Measurements from ENCODE around the gene TMEM164. TPM values are rescaled to one million over a fixed set of nuclear protein-coding genes. Genes with fewer than 3 reads are reported as not detected.

TMEM164 gene
- total RNA-seq, 2 donors from 2014 or later: 30.3 to 36.6 TPM

DNA sequence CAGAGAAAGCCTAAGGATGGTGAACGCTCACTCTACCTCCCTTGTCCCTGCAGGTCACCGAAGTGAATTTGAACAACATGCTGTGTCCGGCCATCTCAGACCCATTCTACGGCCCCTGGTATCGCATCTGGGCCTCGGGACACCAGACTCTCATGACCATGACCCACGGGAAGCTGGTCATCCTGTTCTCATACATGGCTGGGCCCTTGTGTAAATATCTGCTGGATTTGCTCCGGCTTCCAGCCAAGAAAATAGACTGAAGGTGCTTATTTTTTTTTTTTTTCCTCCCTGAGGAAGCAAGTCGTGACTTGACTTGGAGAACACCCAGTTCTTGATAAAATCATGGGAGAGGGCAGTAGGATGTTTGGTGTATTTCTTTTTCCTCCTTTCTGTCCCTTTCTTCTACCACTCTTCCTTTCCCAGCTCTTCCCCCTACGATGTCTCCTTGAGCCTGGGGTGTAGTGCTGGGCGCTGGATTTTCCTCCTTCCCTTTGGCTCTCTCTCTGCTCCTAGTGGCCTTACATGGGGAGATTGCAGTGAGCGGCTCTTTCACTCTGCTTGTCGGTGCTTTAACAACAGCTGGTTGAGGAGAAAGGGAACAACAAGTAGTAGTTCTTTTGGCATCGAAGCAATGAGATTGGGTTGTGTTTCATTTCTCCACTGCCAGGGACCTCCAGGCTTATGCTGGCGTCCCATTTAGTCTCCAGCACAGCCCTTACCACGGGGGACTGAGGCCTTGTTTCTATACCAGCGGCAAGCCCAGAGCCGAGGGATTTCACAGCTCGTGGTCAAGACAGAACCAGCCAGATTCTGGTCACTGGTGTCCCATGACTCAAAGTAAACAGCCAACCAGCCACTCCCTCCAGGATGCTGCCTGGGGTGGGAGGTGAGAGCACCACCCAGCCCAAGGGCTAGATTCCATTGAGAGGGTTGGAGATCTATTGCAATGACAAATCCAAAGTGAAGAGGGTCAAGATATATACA lies 170.6 kb downstream of the TMEM164 start:
- Histone ChIP-seq H3K4me3 (no peak overlapping the region), H3K9me3 (no peaks in the 10 kb centered on the region), H3K4me1 (no peaks in the 10 kb centered on the region), H3K27me3 (no peaks in the 10 kb centered on the region), H3K36me3 (peaks cover 7% of the 10 kb centered on the region), H3K27ac (peak overlapping the region in 1 of 2 donors; percentile 40)
- TF ChIP-seq, protein P1, sequence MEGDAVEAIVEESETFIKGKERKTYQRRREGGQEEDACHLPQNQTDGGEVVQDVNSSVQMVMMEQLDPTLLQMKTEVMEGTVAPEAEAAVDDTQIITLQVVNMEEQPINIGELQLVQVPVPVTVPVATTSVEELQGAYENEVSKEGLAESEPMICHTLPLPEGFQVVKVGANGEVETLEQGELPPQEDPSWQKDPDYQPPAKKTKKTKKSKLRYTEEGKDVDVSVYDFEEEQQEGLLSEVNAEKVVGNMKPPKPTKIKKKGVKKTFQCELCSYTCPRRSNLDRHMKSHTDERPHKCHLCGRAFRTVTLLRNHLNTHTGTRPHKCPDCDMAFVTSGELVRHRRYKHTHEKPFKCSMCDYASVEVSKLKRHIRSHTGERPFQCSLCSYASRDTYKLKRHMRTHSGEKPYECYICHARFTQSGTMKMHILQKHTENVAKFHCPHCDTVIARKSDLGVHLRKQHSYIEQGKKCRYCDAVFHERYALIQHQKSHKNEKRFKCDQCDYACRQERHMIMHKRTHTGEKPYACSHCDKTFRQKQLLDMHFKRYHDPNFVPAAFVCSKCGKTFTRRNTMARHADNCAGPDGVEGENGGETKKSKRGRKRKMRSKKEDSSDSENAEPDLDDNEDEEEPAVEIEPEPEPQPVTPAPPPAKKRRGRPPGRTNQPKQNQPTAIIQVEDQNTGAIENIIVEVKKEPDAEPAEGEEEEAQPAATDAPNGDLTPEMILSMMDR (IDR thresholded peaks at IDR 0.05): no peak
- DNase-seq (ENCODE audit: low spot score): no peak

DNA sequence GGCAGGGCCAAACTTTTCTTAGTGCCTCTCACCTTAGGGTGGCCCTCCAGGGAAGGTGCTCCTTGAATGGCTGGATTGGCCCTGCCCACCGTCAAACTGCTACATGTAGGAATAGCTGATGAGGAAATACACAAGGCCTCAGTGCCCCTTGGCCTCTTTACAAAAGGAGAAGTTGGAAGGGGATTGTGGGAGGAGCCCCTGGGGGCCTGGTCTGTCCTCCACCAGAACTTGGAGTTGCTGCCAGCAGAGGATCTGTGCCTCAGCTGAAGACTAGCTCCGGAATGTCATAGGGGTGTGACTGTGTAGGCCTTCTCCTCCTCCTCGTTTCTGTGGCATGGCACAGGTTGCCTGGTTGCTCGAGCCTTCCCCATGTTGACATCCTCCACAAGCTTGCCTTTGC lies 172.2 kb downstream of the TMEM164 start:
- Histone ChIP-seq H3K4me3 (no peak overlapping the region), H3K27me3 (no peaks in the 10 kb centered on the region), H3K9me3 (no peaks in the 10 kb centered on the region), H3K27ac (no peak overlapping the region), H3K36me3 (peaks cover 7% of the 10 kb centered on the region), H3K4me1 (no peaks in the 10 kb centered on the region)
- TF ChIP-seq, protein P1 (IDR thresholded peaks at IDR 0.05): no peak
- DNase-seq (ENCODE audit: low spot score): no peak

DNA sequence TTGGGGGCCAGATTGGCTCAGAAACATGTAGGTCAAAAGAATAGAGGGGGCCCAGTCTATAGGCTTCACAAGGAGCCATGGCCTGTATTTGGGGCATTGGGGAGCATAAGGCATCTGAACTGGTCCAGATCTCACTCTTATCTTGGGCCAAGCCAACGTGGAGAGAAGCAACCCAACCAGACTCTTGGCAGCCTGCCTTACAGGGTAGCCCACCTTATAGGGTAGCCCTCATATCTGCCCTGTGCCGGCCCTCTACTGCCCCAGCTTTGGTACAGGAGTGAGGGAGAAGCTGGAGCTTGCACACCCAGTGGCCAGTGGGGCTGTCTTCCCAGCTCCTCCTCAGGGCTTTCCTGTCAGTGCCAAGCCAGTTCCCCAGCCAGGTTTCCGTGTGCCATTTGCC lies 172.8 kb downstream of the TMEM164 start:
- no peaks in the 10 kb centered on the region for H3K4me1 ChIP-seq
- TF ChIP-seq, protein P1 (IDR thresholded peaks at IDR 0.05): no peak
- H3K9me3 ChIP-seq: no peaks in the 10 kb centered on the region
- no peak overlapping the region for H3K4me3 ChIP-seq
- DNase-seq (ENCODE audit: low spot score): no peak
- H3K36me3 ChIP-seq: peaks cover 7% of the 10 kb centered on the region
- H3K27ac ChIP-seq: no peak overlapping the region
- no peaks in the 10 kb centered on the region for H3K27me3 ChIP-seq

DNA sequence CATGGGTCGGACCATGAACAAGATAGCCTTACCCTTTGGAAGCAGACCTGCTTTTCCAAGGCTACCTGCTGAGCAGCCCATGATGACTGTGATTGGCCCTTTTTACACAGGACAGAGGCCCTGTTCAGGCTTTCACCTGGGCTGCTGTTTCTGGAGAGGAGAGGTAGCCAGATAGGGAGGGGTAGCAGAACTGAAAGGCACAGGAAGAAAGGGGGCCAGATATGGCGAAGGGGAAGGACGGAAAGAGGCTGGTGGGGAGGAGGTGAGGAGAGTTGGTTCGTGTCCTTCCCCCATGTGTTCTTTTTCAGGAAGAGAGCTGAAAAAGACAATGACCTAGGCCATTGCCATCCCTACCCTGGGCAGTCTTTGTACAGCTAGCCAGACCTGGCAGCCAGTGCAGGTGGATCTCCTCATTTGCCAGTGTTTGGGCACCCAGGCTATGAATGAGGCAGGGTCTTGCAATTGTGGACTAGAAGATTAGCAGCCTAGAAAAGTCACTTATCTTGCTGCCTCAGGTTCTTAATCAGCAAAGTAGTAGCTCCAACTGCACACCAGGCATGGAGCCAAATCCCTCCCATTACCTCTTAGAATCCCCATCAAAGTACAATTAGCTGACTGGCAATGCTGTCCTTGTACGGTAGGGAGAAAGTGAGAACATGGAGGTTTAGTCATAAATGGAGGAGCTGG lies 175.4 kb downstream of the TMEM164 start:
- Histone ChIP-seq H3K36me3 (no peaks in the 10 kb centered on the region), H3K4me3 (no peak overlapping the region), H3K9me3 (no peaks in the 10 kb centered on the region), H3K4me1 (no peaks in the 10 kb centered on the region), H3K27ac (no peak overlapping the region), H3K27me3 (no peaks in the 10 kb centered on the region)
- TF ChIP-seq, protein P1 (IDR thresholded peaks at IDR 0.05): no peak
- DNase-seq (ENCODE audit: low spot score): no peak

DNA sequence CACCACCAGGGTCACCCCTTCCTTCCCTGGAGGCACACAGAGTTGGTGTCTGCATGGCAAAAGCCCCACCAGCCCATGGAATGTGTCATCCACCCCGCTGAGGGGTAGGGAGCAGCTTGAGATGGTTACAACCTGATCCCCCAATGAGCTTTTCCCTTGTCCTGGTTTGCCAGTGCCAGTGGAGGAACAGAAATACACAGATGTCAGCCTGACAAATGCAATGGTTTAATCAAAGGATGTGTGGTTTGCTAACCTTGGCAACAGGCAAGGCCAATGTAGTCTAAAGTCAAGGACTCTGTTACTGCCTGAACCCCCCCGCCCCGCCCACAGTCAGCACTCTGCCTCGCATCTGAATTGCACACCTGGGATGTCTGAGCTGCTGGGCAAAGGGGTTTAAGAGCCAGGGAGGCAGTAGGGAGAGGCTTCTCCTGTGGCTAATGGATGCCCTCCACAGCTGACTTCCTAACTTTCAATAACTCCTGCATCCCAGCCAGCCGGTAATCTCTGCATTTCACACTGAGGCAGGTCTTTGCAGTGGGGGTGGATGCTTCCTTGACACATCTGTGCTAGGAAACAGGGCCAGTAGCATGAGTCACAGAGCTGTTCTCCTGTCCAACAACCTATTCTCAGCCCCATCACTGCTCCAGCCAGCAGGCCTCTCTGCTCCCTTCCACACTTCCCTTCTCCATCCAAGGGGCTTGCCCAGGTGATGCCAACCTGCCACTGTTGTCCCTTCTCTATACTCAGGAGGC lies 177.4 kb downstream of the TMEM164 start:
- Histone ChIP-seq H3K4me3 (no peak overlapping the region), H3K9me3 (no peaks in the 10 kb centered on the region), H3K27me3 (no peaks in the 10 kb centered on the region), H3K36me3 (no peaks in the 10 kb centered on the region), H3K4me1 (no peaks in the 10 kb centered on the region), H3K27ac (no peak overlapping the region)
- TF ChIP-seq, protein P1 (IDR thresholded peaks at IDR 0.05): no peak
- no peak for DNase-seq (ENCODE audit: low spot score)

Measured in right atrium auricular region (tissue), 2 donors.